Measurements from ENCODE around the gene MYO18A. TPM values are rescaled to one million over a fixed set of nuclear protein-coding genes. Genes with fewer than 3 reads are reported as not detected.

MYO18A gene
- total RNA-seq, 2 donors from 2014 or later = 45.4 to 73.2 TPM

DNA sequence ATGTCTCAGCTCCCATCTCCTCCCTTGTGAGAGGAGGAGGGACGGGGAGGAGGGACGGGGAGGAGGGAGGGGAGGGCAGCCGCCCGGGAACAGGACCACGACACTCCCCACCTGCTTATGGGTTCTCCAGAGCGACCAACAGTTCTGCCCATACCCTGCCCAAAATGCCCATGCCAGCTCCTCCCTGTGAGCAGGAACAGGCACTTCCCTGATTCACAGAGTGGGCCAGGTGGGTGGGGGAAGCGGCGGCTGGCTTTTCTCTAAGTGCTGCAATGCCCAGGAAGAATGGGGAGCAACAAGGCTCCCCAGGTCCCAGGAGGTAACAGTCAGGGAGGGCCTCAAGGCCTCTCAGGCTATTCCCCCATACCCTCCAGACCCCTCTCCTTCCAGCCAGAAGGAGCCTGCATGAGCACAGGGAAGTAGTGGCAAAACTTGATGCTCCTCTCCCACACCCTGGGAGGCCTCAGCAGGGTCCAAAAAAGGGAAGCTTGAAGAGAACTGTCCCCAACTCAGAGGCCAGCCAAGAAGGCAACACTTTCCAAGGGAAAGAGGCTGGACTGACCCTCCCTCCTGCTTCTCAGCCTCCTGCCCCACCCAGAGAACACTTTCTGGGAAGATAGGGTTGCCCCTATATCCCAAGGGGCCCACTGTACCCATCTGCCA, 53.8 kb downstream of the MYO18A start:
- no peak overlapping the region for H3K27ac ChIP-seq
- H3K36me3 ChIP-seq (replicated peaks in 1 of 2; ENCODE audit: insufficient read depth in 1 of 2, low read depth in 2 of 2) = peaks cover 0 to 4% of the 10 kb centered on the region in 2 donors
- H3K9me3 ChIP-seq = no peaks in the 10 kb centered on the region
- no peak overlapping the region for H3K4me3 ChIP-seq
- intact Hi-C loops (cut with DNase I) = no loop called here
- no peak for TF ChIP-seq POLR2A (IDR thresholded peaks at IDR 0.05)
- TF ChIP-seq, protein P1, sequence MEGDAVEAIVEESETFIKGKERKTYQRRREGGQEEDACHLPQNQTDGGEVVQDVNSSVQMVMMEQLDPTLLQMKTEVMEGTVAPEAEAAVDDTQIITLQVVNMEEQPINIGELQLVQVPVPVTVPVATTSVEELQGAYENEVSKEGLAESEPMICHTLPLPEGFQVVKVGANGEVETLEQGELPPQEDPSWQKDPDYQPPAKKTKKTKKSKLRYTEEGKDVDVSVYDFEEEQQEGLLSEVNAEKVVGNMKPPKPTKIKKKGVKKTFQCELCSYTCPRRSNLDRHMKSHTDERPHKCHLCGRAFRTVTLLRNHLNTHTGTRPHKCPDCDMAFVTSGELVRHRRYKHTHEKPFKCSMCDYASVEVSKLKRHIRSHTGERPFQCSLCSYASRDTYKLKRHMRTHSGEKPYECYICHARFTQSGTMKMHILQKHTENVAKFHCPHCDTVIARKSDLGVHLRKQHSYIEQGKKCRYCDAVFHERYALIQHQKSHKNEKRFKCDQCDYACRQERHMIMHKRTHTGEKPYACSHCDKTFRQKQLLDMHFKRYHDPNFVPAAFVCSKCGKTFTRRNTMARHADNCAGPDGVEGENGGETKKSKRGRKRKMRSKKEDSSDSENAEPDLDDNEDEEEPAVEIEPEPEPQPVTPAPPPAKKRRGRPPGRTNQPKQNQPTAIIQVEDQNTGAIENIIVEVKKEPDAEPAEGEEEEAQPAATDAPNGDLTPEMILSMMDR (IDR thresholded peaks at IDR 0.05) = no peak
- 79 to 80% methylated on average over 6 to 7 of the region's 8 CpGs for WGBS, 2 donors
- DNase-seq = no peak
- H3K27me3 ChIP-seq = no peaks in the 10 kb centered on the region
- peaks cover 17% of the 10 kb centered on the region for H3K4me1 ChIP-seq
- ATAC-seq = no peak

DNA sequence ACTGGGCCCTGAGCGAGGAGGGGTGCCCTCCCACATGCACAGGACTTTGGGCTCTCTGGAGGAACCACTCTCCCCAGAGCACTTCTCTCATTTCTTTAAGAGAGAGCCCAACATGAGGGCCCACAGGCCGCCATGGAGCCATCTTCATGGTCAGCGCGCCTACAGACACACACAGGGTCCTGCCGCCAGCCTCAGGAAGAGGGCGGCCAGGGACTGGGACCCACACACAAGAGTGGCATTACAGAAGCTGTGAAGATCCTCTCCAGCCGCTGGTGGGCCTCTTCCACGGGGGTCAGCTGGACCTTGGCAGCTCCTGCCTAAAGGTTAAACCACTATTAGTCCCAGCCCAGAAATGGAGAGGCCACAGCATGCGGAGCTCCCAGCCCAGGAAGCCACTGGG, 54.5 kb downstream of the MYO18A start:
- no peak overlapping the region for H3K27ac ChIP-seq
- 87 to 98% methylated on average over 9 of the region's 9 CpGs for WGBS, 2 donors
- ATAC-seq (no peak), DNase-seq (no peak)
- H3K36me3 ChIP-seq (replicated peaks in 1 of 2; ENCODE audit: insufficient read depth in 1 of 2, low read depth in 2 of 2) = peaks cover 0 to 9% of the 10 kb centered on the region in 2 donors
- intact Hi-C loops (cut with DNase I) = no loop called here
- H3K4me3 ChIP-seq = no peak overlapping the region
- TF ChIP-seq, protein P1 (IDR thresholded peaks at IDR 0.05) = no peak
- no peak for TF ChIP-seq POLR2A (IDR thresholded peaks at IDR 0.05)
- H3K27me3 ChIP-seq = no peaks in the 10 kb centered on the region
- H3K9me3 ChIP-seq = no peaks in the 10 kb centered on the region
- H3K4me1 ChIP-seq = peaks cover 17% of the 10 kb centered on the region

DNA sequence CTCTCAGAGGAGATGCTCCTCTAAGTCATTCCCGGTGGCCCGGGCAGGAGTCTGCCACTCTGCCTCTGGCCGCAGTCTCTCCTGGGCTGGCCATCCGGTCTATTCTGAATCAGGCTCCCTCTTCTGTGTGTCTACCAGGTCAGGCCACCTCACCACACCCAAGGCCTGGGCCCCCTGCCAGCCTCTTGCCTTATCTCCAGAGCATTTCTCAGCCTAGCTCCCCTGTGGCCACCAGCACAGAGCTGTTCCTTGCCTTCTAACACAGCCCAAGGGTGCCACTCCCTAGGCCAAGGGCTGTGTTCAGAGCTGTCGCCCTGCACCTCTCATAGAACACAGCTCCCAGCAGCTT, 55.3 kb downstream of the MYO18A start:
- WGBS, 2 donors = 60 to 88% methylated on average over 1 to 5 of the region's 5 CpGs
- Histone ChIP-seq H3K27me3 (no peaks in the 10 kb centered on the region), H3K36me3 (replicated peaks in 1 of 2; ENCODE audit: insufficient read depth in 1 of 2, low read depth in 2 of 2) (peaks cover 0 to 13% of the 10 kb centered on the region in 2 donors), H3K9me3 (no peaks in the 10 kb centered on the region), H3K4me3 (no peak overlapping the region), H3K4me1 (peaks cover 17% of the 10 kb centered on the region), H3K27ac (no peak overlapping the region)
- TF ChIP-seq, protein P1 (IDR thresholded peaks at IDR 0.05) = no peak
- no peak for TF ChIP-seq POLR2A (IDR thresholded peaks at IDR 0.05)
- DNase-seq (peak; percentile 61 to 86 (median 73)), ATAC-seq (no peak)
- intact Hi-C loops (cut with DNase I) = no loop called here

DNA sequence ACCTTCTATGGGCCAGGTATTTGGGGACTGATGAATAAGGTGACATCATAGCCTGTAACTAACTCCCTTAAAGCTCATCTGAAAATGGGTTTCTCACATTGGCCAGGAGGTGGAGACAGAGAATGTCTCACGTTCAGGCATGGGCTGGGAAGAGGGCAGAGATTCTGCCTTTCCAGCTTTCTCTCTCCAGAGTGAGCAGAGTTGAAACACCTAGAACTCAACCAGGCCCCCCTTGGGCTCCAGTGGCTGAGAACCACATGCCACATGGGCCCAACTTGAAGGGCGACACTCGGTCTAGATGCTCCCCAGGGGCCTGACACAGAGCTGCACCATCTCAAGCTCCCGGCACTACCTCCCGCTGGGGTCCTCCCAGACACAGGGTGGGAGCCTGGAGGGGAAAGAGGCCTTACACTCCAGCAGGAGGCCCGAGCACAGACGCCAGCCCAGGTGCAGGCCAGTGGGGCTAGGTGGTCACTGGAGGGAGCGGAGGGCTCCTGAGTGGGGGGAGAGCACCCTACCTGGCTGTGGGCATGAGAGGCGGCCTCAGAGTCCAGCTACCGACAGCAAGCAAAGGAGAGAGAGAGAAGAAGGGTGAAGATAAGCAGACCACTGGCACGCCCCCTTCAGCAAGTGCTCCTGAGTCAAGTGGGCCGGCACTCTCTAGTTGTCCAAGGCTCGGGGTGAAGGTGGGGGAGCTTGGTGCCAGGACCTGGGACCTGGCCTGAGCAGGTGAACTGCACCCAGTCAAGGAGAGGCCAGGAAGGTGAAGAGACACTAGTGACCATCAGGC, 55.9 kb downstream of the MYO18A start:
- Histone ChIP-seq H3K4me3 (no peak overlapping the region), H3K27ac (no peak overlapping the region), H3K4me1 (peaks cover 17% of the 10 kb centered on the region), H3K9me3 (no peaks in the 10 kb centered on the region), H3K36me3 (replicated peaks in 1 of 2; ENCODE audit: insufficient read depth in 1 of 2, low read depth in 2 of 2) (peaks cover 0 to 14% of the 10 kb centered on the region in 2 donors), H3K27me3 (no peaks in the 10 kb centered on the region)
- TF ChIP-seq POLR2A (IDR thresholded peaks at IDR 0.05) = no peak
- TF ChIP-seq, protein P1 (IDR thresholded peaks at IDR 0.05) = peak; percentile 31 to 75 (median 68)
- DNase-seq (peak; percentile 36 to 63 (median 56)), ATAC-seq (peak; percentile 88)
- intact Hi-C loops (cut with DNase I) = no loop called here
- WGBS, 2 donors = 65 to 73% methylated on average over 6 to 12 of the region's 13 CpGs
